OCI-LY7 (cell line): ENCODE measurements around the gene FLOT2. TPM values are rescaled to one million over a fixed set of nuclear protein-coding genes. Genes with fewer than 3 reads are reported as not detected.
A peak's percentile ranks its signal among the peaks of the same experiment; 100 is the strongest.
"Not testable (repeated sequence)": the region's sequence is repeated elsewhere in the genome, so short reads cannot be mapped to it uniquely, and the experiment has no call there.

Source experiments
- BruUV-seq: library from RNA; stranded (reverse); fragments of 400-500 nt; replicated peaks from 2 replicates; lab custom pipeline; 2021; lab: Mats Ljungman, UMichigan
- CTCF ChIA-PET: fragments of 300-600 bp; sonication (Branson Sonifier 250); formaldehyde crosslinking; loops from one replicate; lab custom pipeline; 2022; ENCODE audit warnings: antibody characterized with exemption; ENCODE audit not compliant: unreplicated experiment; lab: Charles Lee
- POLR2A ChIA-PET: fragments of 300-600 bp; sonication (Branson Sonifier 250); formaldehyde crosslinking; loops from one replicate; lab custom pipeline; 2022; ENCODE audit warnings: antibody characterized with exemption; lab: Charles Lee
- DNase-seq: peaks from one replicate; pipeline ENCODE4 v3.0.0-alpha.2; 2015; ENCODE audit warnings: low spot score
- H2AFZ ChIP-seq: fragments of 200-600 bp; sonication (generic), shearing (Covaris generic); 2 replicates; pipeline ENCODE4 v1.6.1; 2014; ENCODE audit warnings: mild to moderate bottlenecking, antibody characterized with exemption, low read length, moderate library complexity
- H3K27ac ChIP-seq: fragments of 200-600 bp; sonication (generic); 2 replicates; pipeline ENCODE4 v1.5.1; 2014; ENCODE audit warnings: mixed run types, low read depth, mild to moderate bottlenecking, moderate library complexity, low read length, inconsistent platforms; ENCODE audit not compliant: poor library complexity, severe bottlenecking
- H3K36me3 ChIP-seq: fragments of 200-600 bp; sonication (generic); 2 replicates; pipeline ENCODE4 v1.6.1; 2014; ENCODE audit warnings: mild to moderate bottlenecking, antibody characterized with exemption, low read length, moderate library complexity, mixed read lengths; ENCODE audit not compliant: insufficient read depth
- H3K4me1 ChIP-seq: fragments of 200-600 bp; sonication (generic); 2 replicates; pipeline ENCODE4 v1.5.1; 2014; ENCODE audit warnings: mild to moderate bottlenecking, low read length; ENCODE audit not compliant: insufficient read depth, poor library complexity, severe bottlenecking
- H3K4me2 ChIP-seq: fragments of 200-600 bp; sonication (generic); 2 replicates; pipeline ENCODE4 v1.6.1; 2014; ENCODE audit warnings: mild to moderate bottlenecking, low read length
- H3K4me3 ChIP-seq: fragments of 200-600 bp; sonication (generic); 2 replicates; pipeline ENCODE4 v1.5.1; 2014; ENCODE audit warnings: mild to moderate bottlenecking, low read depth, low read length; ENCODE audit not compliant: poor library complexity, severe bottlenecking
- H3K79me2 ChIP-seq: fragments of 200-600 bp; sonication (generic); 2 replicates; pipeline ENCODE4 v1.6.1; 2016; ENCODE audit warnings: low read depth, mild to moderate bottlenecking, low read length, moderate library complexity, mixed read lengths; ENCODE audit not compliant: insufficient read depth
- H3K9me2 ChIP-seq: fragments of 200-600 bp; sonication (generic); 2 replicates; pipeline ENCODE4 v1.6.1; 2016; ENCODE audit warnings: mild to moderate bottlenecking, low read length, mixed read lengths; ENCODE audit not compliant: insufficient read depth
- H3K9me3 ChIP-seq: fragments of 200-600 bp; sonication (generic); 2 replicates; pipeline ENCODE4 v1.6.1; 2014; ENCODE audit warnings: mild to moderate bottlenecking, mixed run types, low read length, mixed read lengths
- H4K20me1 ChIP-seq: fragments of 200-600 bp; sonication (generic); 2 replicates; pipeline ENCODE4 v1.6.1; 2014; ENCODE audit warnings: mild to moderate bottlenecking, antibody characterized with exemption, low read length, moderate library complexity, mixed read lengths; ENCODE audit not compliant: insufficient read depth
- EZH2phosphoT487 ChIP-seq: fragments of 200-600 bp; sonication (generic); IDR thresholded peaks from 2 replicates; pipeline ENCODE4 v1.6.1; 2018; ENCODE audit warnings: low read depth, borderline replicate concordance, mild to moderate bottlenecking, mixed run types, antibody characterized with exemption, low read length, moderate library complexity, mixed read lengths
- intact Hi-C: fragments of 100-400 bp; cut with micrococcal nuclease; formaldehyde crosslinking; loops from one replicate; pipeline ENCODE4 v1.10.0; 2022; ENCODE audit not compliant: unreplicated experiment
- total RNA-seq, 2 experiments: library from RNA; depleted of rRNA in 1 of 2; stranded (reverse); fragments of >200 nt in 1 of 2; shearing (Covaris generic) in 1 of 2; gene quantifications; 2 replicates each; pipeline ENCODE4 v1.2.3, GENCODE V29; 2014 to 2022
- TF ChIP-seq, protein P1 (sequence below): fragments of 200-600 bp; sonication (generic); conservative IDR thresholded peaks from 2 replicates; pipeline ENCODE4 v1.5.1; 2014; ENCODE audit warnings: mild to moderate bottlenecking, antibody characterized with exemption, low read length, moderate library complexity, mixed read lengths

Gene FLOT2
- total RNA-seq, 2 experiments from 2014 or later, result 46.5 to 122 TPM

DNA sequence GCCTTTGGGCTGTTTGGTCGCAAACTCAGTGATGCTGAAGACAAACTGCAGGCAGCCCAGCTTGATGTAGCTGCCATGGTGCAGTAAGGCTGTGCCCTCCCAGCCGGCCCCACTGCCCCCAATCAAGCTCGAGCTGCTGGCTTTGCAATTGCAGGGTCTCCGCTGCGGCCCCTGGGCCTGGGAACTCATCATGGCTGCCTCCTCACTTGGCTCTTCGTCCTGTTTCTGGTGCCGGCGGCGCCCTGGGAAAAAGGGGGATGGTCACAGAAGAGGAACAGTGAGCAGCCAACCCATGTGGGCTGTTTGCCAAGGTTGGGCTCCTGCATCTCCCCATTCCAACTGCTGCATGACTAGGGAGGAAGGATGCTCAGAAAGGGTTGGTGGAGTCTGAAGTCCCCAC lies 8.7 kb upstream of the FLOT2 start:
- DNase-seq, result no peak
- BruUV-seq, result no TSS peak
- ChIA-PET POLR2A (no interaction called here), CTCF (no interaction called here)
- Histone ChIP-seq H3K9me2 (no peaks in the 10 kb centered on the region), H3K79me2 (peaks cover 8% of the 10 kb centered on the region; the same call in 1 of the 2 replicates), H3K36me3 (peaks cover 56% of the 10 kb centered on the region), H3K27ac (no peak overlapping the region), H3K4me3 (no peak overlapping the region), H3K9me3 (no peaks in the 10 kb centered on the region), H4K20me1 (no peaks in the 10 kb centered on the region), H3K4me1 (peaks cover 11% of the 10 kb centered on the region), H2AFZ (no peak overlapping the region), H3K4me2 (no peak overlapping the region)
- intact Hi-C loops, result no loop called here
- TF ChIP-seq EZH2phosphoT487, result no peak
- TF ChIP-seq, protein P1, sequence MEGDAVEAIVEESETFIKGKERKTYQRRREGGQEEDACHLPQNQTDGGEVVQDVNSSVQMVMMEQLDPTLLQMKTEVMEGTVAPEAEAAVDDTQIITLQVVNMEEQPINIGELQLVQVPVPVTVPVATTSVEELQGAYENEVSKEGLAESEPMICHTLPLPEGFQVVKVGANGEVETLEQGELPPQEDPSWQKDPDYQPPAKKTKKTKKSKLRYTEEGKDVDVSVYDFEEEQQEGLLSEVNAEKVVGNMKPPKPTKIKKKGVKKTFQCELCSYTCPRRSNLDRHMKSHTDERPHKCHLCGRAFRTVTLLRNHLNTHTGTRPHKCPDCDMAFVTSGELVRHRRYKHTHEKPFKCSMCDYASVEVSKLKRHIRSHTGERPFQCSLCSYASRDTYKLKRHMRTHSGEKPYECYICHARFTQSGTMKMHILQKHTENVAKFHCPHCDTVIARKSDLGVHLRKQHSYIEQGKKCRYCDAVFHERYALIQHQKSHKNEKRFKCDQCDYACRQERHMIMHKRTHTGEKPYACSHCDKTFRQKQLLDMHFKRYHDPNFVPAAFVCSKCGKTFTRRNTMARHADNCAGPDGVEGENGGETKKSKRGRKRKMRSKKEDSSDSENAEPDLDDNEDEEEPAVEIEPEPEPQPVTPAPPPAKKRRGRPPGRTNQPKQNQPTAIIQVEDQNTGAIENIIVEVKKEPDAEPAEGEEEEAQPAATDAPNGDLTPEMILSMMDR, result no peak

DNA sequence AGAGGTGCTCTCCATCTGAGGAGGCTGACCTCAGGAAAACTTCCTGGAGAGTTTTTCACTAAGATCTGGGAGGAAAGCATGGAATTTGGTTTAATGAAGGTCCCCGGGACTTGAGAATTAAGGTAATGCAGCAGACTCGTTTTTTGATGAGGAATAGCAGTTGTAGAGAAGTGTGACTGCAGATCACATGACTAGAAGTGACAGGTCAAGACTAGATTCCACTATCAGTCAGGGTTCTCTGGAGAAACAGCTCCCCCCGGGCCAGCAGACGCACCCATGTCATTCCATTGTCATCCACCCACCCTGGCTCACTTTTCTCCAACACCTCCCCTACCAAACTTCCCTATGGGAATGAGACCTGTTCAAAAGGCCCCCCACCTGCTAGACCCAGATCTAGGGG lies 7.3 kb upstream of the FLOT2 start:
- Histone ChIP-seq H4K20me1 (no peaks in the 10 kb centered on the region), H3K4me1 (peaks cover 22% of the 10 kb centered on the region), H3K4me2 (no peak overlapping the region), H3K9me2 (no peaks in the 10 kb centered on the region), H2AFZ (no peak overlapping the region), H3K4me3 (no peak overlapping the region), H3K27ac (no peak overlapping the region), H3K79me2 (peaks cover 16% of the 10 kb centered on the region; the same call in 1 of the 2 replicates), H3K9me3 (no peaks in the 10 kb centered on the region), H3K36me3 (peaks cover 51% of the 10 kb centered on the region)
- intact Hi-C loops, result no loop called here
- POLR2A ChIA-PET, result interaction anchor here (0.6 kb wide), 1 partner anchor 47 kb away, joined by 3 read pairs; the partner anchor contains the start of gene PHF12
- CTCF ChIA-PET, result no interaction called here
- no TSS peak for BruUV-seq
- no peak for DNase-seq
- no peak for TF ChIP-seq EZH2phosphoT487
- TF ChIP-seq, protein P1, result no peak

DNA sequence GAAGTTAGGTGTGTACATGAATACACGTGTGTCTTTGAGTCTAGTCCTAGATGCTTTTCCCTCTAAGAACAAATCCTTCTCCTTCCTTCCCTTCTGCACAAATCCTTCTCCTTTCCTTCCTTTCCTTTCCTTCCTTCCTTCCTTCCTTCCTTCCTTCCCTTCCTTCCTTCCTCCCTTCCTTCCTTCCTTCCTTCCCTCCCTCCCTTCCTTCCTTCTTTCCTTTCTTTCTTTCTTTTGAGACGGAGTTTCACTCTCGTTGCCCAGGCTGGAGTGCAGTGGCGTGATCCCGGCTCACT lies 6.0 kb upstream of the FLOT2 start:
- H3K9me2 ChIP-seq, POLR2A ChIA-PET, H3K27ac ChIP-seq, CTCF ChIA-PET, H2AFZ ChIP-seq, BruUV-seq, H4K20me1 ChIP-seq, DNase-seq, H3K9me3 ChIP-seq: not testable (repeated sequence)
- Histone ChIP-seq H3K4me1 (peaks cover 22% of the 10 kb centered on the region), H3K36me3 (peaks cover 50% of the 10 kb centered on the region), H3K4me3 (peak overlapping the region; percentile 42), H3K4me2 (peak overlapping the region; percentile 56; the same call in 1 of the 2 replicates), H3K79me2 (peaks cover 16% of the 10 kb centered on the region; the same call in 1 of the 2 replicates)
- intact Hi-C loops, result loop anchor here (1.0 to 2.0 kb wide), 4 partner anchors 47 to 175 kb away; partner anchors contain the start of genes ERAL1, NEK8 and PHF12
